IMR-90 (cell line): ENCODE measurements around the gene TIAM2.

Source experiments
- FOS ChIP-seq: fragments of 150-350 bp; IDR thresholded peaks from 2 replicates; pipeline ENCODE4 v1.6.1; 2016; ENCODE audit warnings: low read depth, low read length
- MXI1 ChIP-seq: IDR thresholded peaks from 2 replicates; pipeline ENCODE4 v1.6.1; 2012; ENCODE audit warnings: low read depth, mild to moderate bottlenecking, low read length, moderate library complexity, borderline replicate concordance
- NFE2L2 ChIP-seq: fragments of 150-350 bp; IDR thresholded peaks from 2 replicates; pipeline ENCODE4 v1.6.1; 2016; ENCODE audit warnings: low read depth, mild to moderate bottlenecking, low read length
- POLR2A ChIP-seq: IDR thresholded peaks from 2 replicates; pipeline ENCODE4 v1.6.1; 2012; ENCODE audit warnings: mild to moderate bottlenecking, low read depth, low read length
- RAD21 ChIP-seq: IDR thresholded peaks from 2 replicates; pipeline ENCODE4 v1.6.1; 2012; ENCODE audit warnings: low read length, improper control_type of control experiment
- SMC3 ChIP-seq: fragments of 150-350 bp; IDR thresholded peaks from 2 replicates; pipeline ENCODE4 v1.6.1; 2016; ENCODE audit warnings: low read depth, mild to moderate bottlenecking, antibody characterized with exemption, low read length, moderate library complexity
- TF ChIP-seq, protein P1 (sequence below): conservative IDR thresholded peaks from 2 replicates; pipeline ENCODE4 v1.5.1; 2012; ENCODE audit warnings: mild to moderate bottlenecking, low read depth, low read length, improper control_type of control experiment
- TF ChIP-seq, protein P2 (sequence below): fragments of 150-350 bp; IDR thresholded peaks from 2 replicates; pipeline ENCODE4 v1.6.1; 2017; ENCODE audit warnings: mild to moderate bottlenecking, antibody characterized with exemption, low read length, low read depth

DNA sequence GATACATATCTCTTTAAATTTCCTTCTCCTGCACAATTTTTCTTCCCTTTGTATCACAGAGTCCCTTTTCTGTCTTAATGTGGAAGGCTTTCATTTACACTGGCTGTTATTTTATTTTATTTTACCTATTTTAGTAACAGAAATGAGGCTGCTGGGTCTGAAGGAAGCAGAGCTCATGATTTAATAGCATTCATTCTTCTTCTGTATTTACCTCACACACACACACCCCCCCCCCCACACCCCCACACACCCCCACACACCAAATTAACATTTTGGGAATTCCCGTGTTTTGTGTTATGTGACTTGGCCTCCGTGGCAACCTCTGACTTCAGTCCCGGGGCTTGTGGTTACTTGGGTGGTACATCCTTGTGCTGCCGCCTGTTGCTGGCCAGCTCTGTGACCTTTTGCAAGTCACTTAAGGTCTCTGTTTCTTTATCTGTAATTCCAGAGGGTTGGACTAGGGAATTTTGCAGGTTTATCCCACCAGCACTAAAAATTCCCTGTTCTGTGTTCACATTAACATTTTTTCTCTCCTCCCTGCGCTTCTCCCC lies 108.8 kb downstream of the TIAM2 start:
- TF ChIP-seq, protein P1, sequence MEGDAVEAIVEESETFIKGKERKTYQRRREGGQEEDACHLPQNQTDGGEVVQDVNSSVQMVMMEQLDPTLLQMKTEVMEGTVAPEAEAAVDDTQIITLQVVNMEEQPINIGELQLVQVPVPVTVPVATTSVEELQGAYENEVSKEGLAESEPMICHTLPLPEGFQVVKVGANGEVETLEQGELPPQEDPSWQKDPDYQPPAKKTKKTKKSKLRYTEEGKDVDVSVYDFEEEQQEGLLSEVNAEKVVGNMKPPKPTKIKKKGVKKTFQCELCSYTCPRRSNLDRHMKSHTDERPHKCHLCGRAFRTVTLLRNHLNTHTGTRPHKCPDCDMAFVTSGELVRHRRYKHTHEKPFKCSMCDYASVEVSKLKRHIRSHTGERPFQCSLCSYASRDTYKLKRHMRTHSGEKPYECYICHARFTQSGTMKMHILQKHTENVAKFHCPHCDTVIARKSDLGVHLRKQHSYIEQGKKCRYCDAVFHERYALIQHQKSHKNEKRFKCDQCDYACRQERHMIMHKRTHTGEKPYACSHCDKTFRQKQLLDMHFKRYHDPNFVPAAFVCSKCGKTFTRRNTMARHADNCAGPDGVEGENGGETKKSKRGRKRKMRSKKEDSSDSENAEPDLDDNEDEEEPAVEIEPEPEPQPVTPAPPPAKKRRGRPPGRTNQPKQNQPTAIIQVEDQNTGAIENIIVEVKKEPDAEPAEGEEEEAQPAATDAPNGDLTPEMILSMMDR = no peak
- TF ChIP-seq MXI1 = no peak
- no peak for TF ChIP-seq RAD21
- TF ChIP-seq NFE2L2 = no peak
- no peak for TF ChIP-seq FOS
- TF ChIP-seq SMC3 = no peak
- TF ChIP-seq, protein P2, sequence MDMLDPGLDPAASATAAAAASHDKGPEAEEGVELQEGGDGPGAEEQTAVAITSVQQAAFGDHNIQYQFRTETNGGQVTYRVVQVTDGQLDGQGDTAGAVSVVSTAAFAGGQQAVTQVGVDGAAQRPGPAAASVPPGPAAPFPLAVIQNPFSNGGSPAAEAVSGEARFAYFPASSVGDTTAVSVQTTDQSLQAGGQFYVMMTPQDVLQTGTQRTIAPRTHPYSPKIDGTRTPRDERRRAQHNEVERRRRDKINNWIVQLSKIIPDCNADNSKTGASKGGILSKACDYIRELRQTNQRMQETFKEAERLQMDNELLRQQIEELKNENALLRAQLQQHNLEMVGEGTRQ = no peak
- no peak for TF ChIP-seq POLR2A
